HG03064 (cell line): Measurements from ENCODE around the gene SOX21.
"Not testable (repeated sequence)": the region's sequence is repeated elsewhere in the genome, so short reads cannot be mapped to it uniquely, and the experiment has no call there.

Experiments used
- ATAC-seq: cut with Tn5 transposase; IDR thresholded peaks from one replicate; pipeline ENCODE4 v1.9.1; 2021; ENCODE audit warnings: low read depth; ENCODE audit not compliant: unreplicated experiment

The SOX21 gene

GRCh38 chr13:94712287-94712811, at the start of gene SOX21:
TSS of gene SOX21 (minus strand) at chr13:94712545. CDS start at chr13:94712049, 496 bp downstream.
- no peak for ATAC-seq

GRCh38 chr13:94761407-94761806, 49.1 kb upstream of the SOX21 start:
- no peak for ATAC-seq

- no peak for ATAC-seq
Observed at GRCh38 chr13:94759120-94759728, 46.9 kb upstream of the SOX21 start.

- no peak for ATAC-seq
Observed at GRCh38 chr13:94758436-94758960, 46.2 kb upstream of the SOX21 start.

GRCh38 chr13:94753327-94753726, 41.0 kb upstream of the SOX21 start:
- no peak for ATAC-seq

GRCh38 chr13:94749162-94749561, 36.8 kb upstream of the SOX21 start:
- no peak for ATAC-seq

- ATAC-seq = no peak
Observed at GRCh38 chr13:94739235-94739634, 26.9 kb upstream of the SOX21 start.

- no peak for ATAC-seq
Observed at GRCh38 chr13:94731028-94731427, 18.7 kb upstream of the SOX21 start.

- not testable (repeated sequence) for ATAC-seq
Observed at GRCh38 chr13:94729941-94730340, 17.6 kb upstream of the SOX21 start.

- no peak for ATAC-seq
Observed at GRCh38 chr13:94726425-94726824, 14.1 kb upstream of the SOX21 start.

- ATAC-seq = no peak
Observed at GRCh38 chr13:94722609-94723345, 10.4 kb upstream of the SOX21 start.

GRCh38 chr13:94718697-94719096, 6.4 kb upstream of the SOX21 start:
- not testable (repeated sequence) for ATAC-seq

- ATAC-seq = no peak
Observed at GRCh38 chr13:94717916-94718315, 5.6 kb upstream of the SOX21 start.

- no peak for ATAC-seq
Observed at GRCh38 chr13:94716016-94716415, 3.7 kb upstream of the SOX21 start.

- ATAC-seq = no peak
Observed at GRCh38 chr13:94713561-94714182, 1.3 kb upstream of the SOX21 start.

GRCh38 chr13:94712812-94713560, 641 bp upstream of the SOX21 start:
- no peak for ATAC-seq

GRCh38 chr13:94711561-94712286, 621 bp downstream of the SOX21 start:
- ATAC-seq = peak; percentile 8

- peak; percentile 52 for ATAC-seq
Observed at GRCh38 chr13:94710881-94711560, 1.3 kb downstream of the SOX21 start.

- no peak for ATAC-seq
Observed at GRCh38 chr13:94710065-94710781, 2.1 kb downstream of the SOX21 start.
